NB4 (cell line): ENCODE results near the gene MRPL38.
"Not testable (repeated sequence)": the region's sequence is repeated elsewhere in the genome, so short reads cannot be mapped to it uniquely, and the experiment has no call there.

Experiments used
- DNase-seq: peaks from one replicate; pipeline ENCODE4 v3.0.0; 2010; ENCODE audit warnings: low read depth
- H3K4me3 ChIP-seq: one replicate; pipeline ENCODE4 v1.5.1; 2011; ENCODE audit warnings: mild to moderate bottlenecking, low read depth, low read length, moderate library complexity
- CTCF ChIP-seq: IDR thresholded peaks from one replicate; pipeline ENCODE4 v1.5.1; 2012; ENCODE audit warnings: low read depth, low read length
- MAX ChIP-seq: IDR thresholded peaks from 2 replicates; pipeline ENCODE4 v1.6.1; 2011; ENCODE audit warnings: low read depth, low read length
- MYC ChIP-seq: IDR thresholded peaks from 2 replicates; pipeline ENCODE4 v1.6.1; 2011; ENCODE audit warnings: low read depth, low read length
- POLR2A ChIP-seq: IDR thresholded peaks from 2 replicates; pipeline ENCODE4 v1.6.1; 2011; ENCODE audit warnings: mild to moderate bottlenecking; ENCODE audit not compliant: insufficient read length; ENCODE audit errors: extremely low read depth

MRPL38 gene

GRCh38 chr17:75854101-75854748 is 50.5 kb downstream of the MRPL38 start:
- peak overlapping the region; percentile 72 for H3K4me3 ChIP-seq
- TF ChIP-seq POLR2A (no peak), MAX (no peak), CTCF (no peak), MYC (no peak)
- no peak for DNase-seq

GRCh38 chr17:75853433-75853832 is 51.3 kb downstream of the MRPL38 start:
- TF ChIP-seq MAX (no peak), CTCF (no peak), POLR2A (no peak), MYC (no peak)
- no peak for DNase-seq
- no peak overlapping the region for H3K4me3 ChIP-seq

- H3K4me3 ChIP-seq, DNase-seq: not testable (repeated sequence)
These were observed 53.0 kb downstream of the MRPL38 start for GRCh38 chr17:75851693-75851991.

- TF ChIP-seq MYC (no peak), POLR2A (no peak), MAX (no peak), CTCF (no peak)
- no peak overlapping the region for H3K4me3 ChIP-seq
- no peak for DNase-seq
These were observed 53.6 kb downstream of the MRPL38 start for GRCh38 chr17:75850928-75851692.

- no peak overlapping the region for H3K4me3 ChIP-seq
- DNase-seq, result no peak
- no peak for TF ChIP-seq CTCF
- no peak for TF ChIP-seq MYC
- no peak for TF ChIP-seq POLR2A
- TF ChIP-seq MAX, result no peak
These were observed 55.0 kb downstream of the MRPL38 start for GRCh38 chr17:75849724-75850123.

GRCh38 chr17:75849279-75849646 is 55.4 kb downstream of the MRPL38 start:
- TF ChIP-seq MYC, result no peak
- H3K4me3 ChIP-seq, result no peak overlapping the region
- no peak for DNase-seq
